C1 segment of cervical spinal cord (tissue), 14 donors: ENCODE data around the gene SNX3.
"Not testable (repeated sequence)": the region's sequence is repeated elsewhere in the genome, so short reads cannot be mapped to it uniquely, and the experiment has no call there.

Source experiments
- DNase-seq, 14 donors: peaks; one replicate each; lab custom pipeline; 2025; lab: John Stamatoyannopoulos, UW

The SNX3 gene

GRCh38 chr6:108260809-108261569 lies at the start of gene SNX3:
TSS of gene SNX3 (minus strand) at chr6:108261040. CDS start at chr6:108260921, 119 bp downstream.
- DNase-seq = peak; percentile 64 to 98 (median 90)

- no peak for DNase-seq
These were observed 49.0 kb upstream of the SNX3 start for GRCh38 chr6:108309844-108310243.

GRCh38 chr6:108308641-108309040 lies 47.8 kb upstream of the SNX3 start:
- not testable (repeated sequence) for DNase-seq

- no peak for DNase-seq
These were observed 43.8 kb upstream of the SNX3 start for GRCh38 chr6:108304646-108305045.

- DNase-seq = no peak
These were observed 41.5 kb upstream of the SNX3 start for GRCh38 chr6:108302386-108302785.

- DNase-seq = peak in 1 of 14 donors; percentile 15
These were observed 34.8 kb upstream of the SNX3 start for GRCh38 chr6:108295676-108296075.

GRCh38 chr6:108294727-108295625 lies 34.1 kb upstream of the SNX3 start, which contains the start of gene AFG1L:
TSS of gene AFG1L (plus strand) at chr6:108295054. CDS start at chr6:108295080, 26 bp downstream.
- peak; percentile 57 to 94 (median 89) for DNase-seq

GRCh38 chr6:108294297-108294726 lies 33.5 kb upstream of the SNX3 start:
- DNase-seq = no peak

- DNase-seq = peak in 3 of 14 donors; percentile 1 to 26 (median 15)
These were observed 32.9 kb upstream of the SNX3 start for GRCh38 chr6:108293527-108294296.

- not testable (repeated sequence) for DNase-seq
These were observed 31.7 kb upstream of the SNX3 start for GRCh38 chr6:108292561-108292960.

GRCh38 chr6:108291091-108291490 lies 30.3 kb upstream of the SNX3 start:
- DNase-seq = no peak

GRCh38 chr6:108288742-108289141 lies 27.9 kb upstream of the SNX3 start:
- DNase-seq = no peak

- no peak for DNase-seq
These were observed 26.5 kb upstream of the SNX3 start for GRCh38 chr6:108287373-108287772.

- no peak for DNase-seq
These were observed 25.5 kb upstream of the SNX3 start for GRCh38 chr6:108286366-108286765.

GRCh38 chr6:108285381-108285780 lies 24.5 kb upstream of the SNX3 start:
- DNase-seq = no peak

GRCh38 chr6:108277831-108278230 lies 17.0 kb upstream of the SNX3 start:
- no peak for DNase-seq

- DNase-seq = no peak
These were observed 16.5 kb upstream of the SNX3 start for GRCh38 chr6:108277295-108277694.

- DNase-seq = no peak
These were observed 15.1 kb upstream of the SNX3 start for GRCh38 chr6:108275976-108276375.

GRCh38 chr6:108274546-108274945 lies 13.7 kb upstream of the SNX3 start:
- DNase-seq = no peak

- DNase-seq = not testable (repeated sequence)
These were observed 9.1 kb upstream of the SNX3 start for GRCh38 chr6:108269955-108270354.

GRCh38 chr6:108268845-108269244 lies 8.0 kb upstream of the SNX3 start:
- DNase-seq = no peak

- DNase-seq = no peak
These were observed 2.5 kb upstream of the SNX3 start for GRCh38 chr6:108263371-108263770.
